Testis (tissue), 3 donors: ENCODE results near the gene PCSK6. TPM values are rescaled to one million over a fixed set of nuclear protein-coding genes. Genes with fewer than 3 reads are reported as not detected.

Experiments
- DNase-seq: peaks from one replicate; pipeline ENCODE4 v3.0.0-alpha.2; 2019
- H3K27ac ChIP-seq, 2 donors: fragments of 200-600 bp; sonication (generic); one replicate each; pipeline ENCODE4 v1.5.1; 2019
- H3K27me3 ChIP-seq: fragments of 200-600 bp; sonication (generic); one replicate; pipeline ENCODE4 v1.5.1; 2019
- H3K36me3 ChIP-seq: fragments of 200-600 bp; sonication (generic); one replicate; pipeline ENCODE4 v1.5.1; 2017; ENCODE audit warnings: low read depth; ENCODE audit errors: missing control alignments
- H3K4me1 ChIP-seq: fragments of 200-600 bp; sonication (generic); one replicate; pipeline ENCODE4 v1.5.1; 2019
- H3K4me3 ChIP-seq, 2 donors: fragments of 200-600 bp; sonication (generic); one replicate each; pipeline ENCODE4 v1.5.1; 2017 to 2019
- H3K9me3 ChIP-seq: fragments of 200-600 bp; sonication (generic); one replicate; pipeline ENCODE4 v1.5.1; 2017
- POLR2A ChIP-seq: fragments of 450-650 bp; IDR thresholded peaks from one replicate; pipeline ENCODE4 v1.6.1; 2017; ENCODE audit warnings: antibody characterized with exemption, mild to moderate bottlenecking, moderate library complexity
- WGBS, 2 donors: methylation state at CpG; one replicate each; pipeline ENCODE4 v1.1.5; 2018; 5-methylcytosine and 5-hydroxymethylcytosine counted together
- intact Hi-C: fragments of 100-400 bp; cut with DNase I; formaldehyde crosslinking; loops from one replicate; pipeline ENCODE4 v1.15.1; 2023; ENCODE audit warnings: low total_unique reads
- polyA plus RNA-seq: library from polyadenylated mRNA; stranded (reverse); fragments of 350-450 nt; fragmentation: Illumina TruSeq; extraction: RNeasy Lipid Tissue Mini Kit (QIAGEN cat#74804); gene quantifications from one replicate; pipeline ENCODE4 v1.2.3, GENCODE V29; 2014; ENCODE audit warnings: low read depth, low replicate concordance; ENCODE audit not compliant: insufficient read depth
- total RNA-seq, 2 donors: library from RNA; depleted of rRNA; stranded (reverse); fragments of >200 nt; gene quantifications; one replicate each; pipeline ENCODE4 v1.2.3, GENCODE V29; 2016
- TF ChIP-seq, protein P1 (sequence below), 3 experiments: fragments of 450-650 bp in 2 of 3; fragments of 200-600 bp in 1 of 3; sonication (generic) in 1 of 3; IDR thresholded peaks; one replicate each; pipeline ENCODE4 v1.5.1; 2016 to 2019; ENCODE audit warnings: antibody characterized with exemption in 3 of 3, mild to moderate bottlenecking in 2 of 3, moderate library complexity in 1 of 3

Gene PCSK6
- total and polyA plus RNA-seq, 3 donors from 2014 or later: 43.9 to 156 (median 95.4) TPM

DNA sequence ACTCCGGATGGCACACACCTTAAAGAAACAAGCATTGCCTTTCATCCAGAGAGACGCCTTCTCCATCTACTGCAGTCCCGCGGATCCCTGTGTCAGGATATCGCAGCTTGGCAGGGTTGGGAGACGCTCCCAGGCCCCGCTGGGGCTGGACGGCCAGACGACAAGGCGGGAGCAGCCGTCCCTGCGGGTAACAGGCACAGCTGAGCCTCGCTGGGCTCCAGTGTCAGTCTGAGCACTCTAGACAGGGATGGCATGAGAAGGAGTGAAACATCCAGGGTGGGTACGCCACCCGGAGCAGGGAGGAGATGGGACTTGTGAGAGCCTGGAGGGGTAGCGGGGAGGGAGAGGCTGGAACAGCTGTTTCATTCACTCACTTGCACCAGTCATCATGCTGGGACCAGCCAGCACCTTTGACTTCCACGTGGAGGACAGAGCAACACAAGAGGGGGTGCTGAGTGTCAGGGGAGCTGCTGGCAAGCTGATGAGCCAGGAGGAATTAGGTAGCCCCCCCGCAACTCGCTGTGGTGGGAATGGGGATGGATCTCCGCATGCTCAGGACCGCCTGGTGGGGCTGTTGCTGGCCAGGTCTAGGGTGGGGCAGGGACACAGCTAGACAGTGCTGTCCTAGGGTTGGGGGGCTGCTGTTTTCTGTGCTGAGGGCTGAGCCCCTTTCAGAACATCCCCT, 162.9 kb downstream of the PCSK6 start:
- no peaks in the 10 kb centered on the region for H3K27me3 ChIP-seq
- intact Hi-C loops: no loop called here
- DNase-seq: no peak
- WGBS, 2 donors: 88 to 91% methylated on average over 17 to 21 of the region's 21 CpGs
- H3K4me3 ChIP-seq: no peak overlapping the region
- no peak overlapping the region for H3K27ac ChIP-seq
- H3K36me3 ChIP-seq: no peaks in the 10 kb centered on the region
- no peak for TF ChIP-seq POLR2A
- TF ChIP-seq, protein P1, sequence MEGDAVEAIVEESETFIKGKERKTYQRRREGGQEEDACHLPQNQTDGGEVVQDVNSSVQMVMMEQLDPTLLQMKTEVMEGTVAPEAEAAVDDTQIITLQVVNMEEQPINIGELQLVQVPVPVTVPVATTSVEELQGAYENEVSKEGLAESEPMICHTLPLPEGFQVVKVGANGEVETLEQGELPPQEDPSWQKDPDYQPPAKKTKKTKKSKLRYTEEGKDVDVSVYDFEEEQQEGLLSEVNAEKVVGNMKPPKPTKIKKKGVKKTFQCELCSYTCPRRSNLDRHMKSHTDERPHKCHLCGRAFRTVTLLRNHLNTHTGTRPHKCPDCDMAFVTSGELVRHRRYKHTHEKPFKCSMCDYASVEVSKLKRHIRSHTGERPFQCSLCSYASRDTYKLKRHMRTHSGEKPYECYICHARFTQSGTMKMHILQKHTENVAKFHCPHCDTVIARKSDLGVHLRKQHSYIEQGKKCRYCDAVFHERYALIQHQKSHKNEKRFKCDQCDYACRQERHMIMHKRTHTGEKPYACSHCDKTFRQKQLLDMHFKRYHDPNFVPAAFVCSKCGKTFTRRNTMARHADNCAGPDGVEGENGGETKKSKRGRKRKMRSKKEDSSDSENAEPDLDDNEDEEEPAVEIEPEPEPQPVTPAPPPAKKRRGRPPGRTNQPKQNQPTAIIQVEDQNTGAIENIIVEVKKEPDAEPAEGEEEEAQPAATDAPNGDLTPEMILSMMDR (IDR thresholded peaks at IDR 0.05): no peak
- no peaks in the 10 kb centered on the region for H3K9me3 ChIP-seq
- H3K4me1 ChIP-seq: peaks cover 9% of the 10 kb centered on the region

DNA sequence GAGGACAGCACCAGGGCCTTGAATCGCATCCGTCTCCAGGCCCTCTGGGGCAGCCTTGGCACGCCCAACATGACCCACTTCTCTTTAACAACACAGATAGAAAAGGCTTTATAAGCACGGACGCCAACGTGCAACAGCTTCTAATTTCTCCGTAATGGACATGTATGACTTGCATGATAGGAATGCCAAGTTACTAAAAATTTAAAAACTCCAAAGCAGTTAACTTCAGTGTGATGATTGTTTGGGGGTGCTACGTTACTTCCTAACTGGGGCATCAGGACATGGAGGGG, 163.5 kb downstream of the PCSK6 start:
- H3K4me1 ChIP-seq: peaks cover 9% of the 10 kb centered on the region
- H3K9me3 ChIP-seq: no peaks in the 10 kb centered on the region
- no peaks in the 10 kb centered on the region for H3K27me3 ChIP-seq
- no peaks in the 10 kb centered on the region for H3K36me3 ChIP-seq
- intact Hi-C loops: no loop called here
- TF ChIP-seq, protein P1 (IDR thresholded peaks at IDR 0.05): no peak
- no peak for TF ChIP-seq POLR2A
- H3K4me3 ChIP-seq: no peak overlapping the region
- DNase-seq: no peak
- WGBS, 2 donors: 73 to 95% methylated on average over 8 of the region's 8 CpGs
- H3K27ac ChIP-seq: no peak overlapping the region

DNA sequence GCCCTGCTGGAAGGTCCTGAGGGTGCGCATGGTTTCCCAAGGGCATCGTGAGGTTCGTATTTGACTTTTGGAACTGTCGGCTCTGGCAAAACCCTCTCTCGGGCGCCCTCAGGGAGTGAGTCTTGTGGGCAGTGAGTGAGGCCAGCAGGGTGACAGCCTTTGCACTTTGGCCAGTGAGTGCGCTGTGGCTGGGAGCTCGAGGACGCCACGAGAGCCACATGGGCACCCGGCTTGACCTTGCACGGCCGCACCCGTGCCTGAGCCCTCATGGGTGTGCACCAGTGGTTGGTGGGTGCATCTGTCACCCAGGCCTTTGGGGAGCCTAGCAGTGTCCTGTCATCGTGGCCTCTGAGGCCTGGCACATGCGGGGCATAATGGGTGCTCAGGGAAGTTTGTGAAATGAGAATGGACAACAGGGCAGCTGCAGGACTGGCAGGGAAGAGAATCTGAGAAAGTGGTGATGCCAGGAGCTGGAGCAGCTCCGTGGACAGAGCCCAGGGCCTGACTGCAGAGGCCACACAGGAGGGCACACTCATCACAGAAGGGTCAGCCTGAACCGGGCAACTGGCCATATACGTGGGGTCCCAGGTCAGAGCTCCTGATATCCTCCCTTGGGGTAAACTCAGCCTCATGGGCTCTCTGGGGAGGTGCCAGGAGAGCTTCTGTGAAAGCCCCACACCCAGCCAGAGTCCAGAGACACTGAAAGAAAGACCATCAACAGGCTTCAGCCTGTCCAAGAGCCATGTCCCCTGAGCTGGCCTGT, 164.1 kb downstream of the PCSK6 start:
- Histone ChIP-seq H3K27me3 (no peaks in the 10 kb centered on the region), H3K36me3 (no peaks in the 10 kb centered on the region), H3K27ac (no peak overlapping the region), H3K4me3 (no peak overlapping the region), H3K4me1 (peaks cover 9% of the 10 kb centered on the region), H3K9me3 (no peaks in the 10 kb centered on the region)
- intact Hi-C loops: no loop called here
- DNase-seq: no peak
- TF ChIP-seq, protein P1 (IDR thresholded peaks at IDR 0.05): no peak
- no peak for TF ChIP-seq POLR2A
- 88 to 95% methylated on average over 9 to 19 of the region's 19 CpGs for WGBS, 2 donors

DNA sequence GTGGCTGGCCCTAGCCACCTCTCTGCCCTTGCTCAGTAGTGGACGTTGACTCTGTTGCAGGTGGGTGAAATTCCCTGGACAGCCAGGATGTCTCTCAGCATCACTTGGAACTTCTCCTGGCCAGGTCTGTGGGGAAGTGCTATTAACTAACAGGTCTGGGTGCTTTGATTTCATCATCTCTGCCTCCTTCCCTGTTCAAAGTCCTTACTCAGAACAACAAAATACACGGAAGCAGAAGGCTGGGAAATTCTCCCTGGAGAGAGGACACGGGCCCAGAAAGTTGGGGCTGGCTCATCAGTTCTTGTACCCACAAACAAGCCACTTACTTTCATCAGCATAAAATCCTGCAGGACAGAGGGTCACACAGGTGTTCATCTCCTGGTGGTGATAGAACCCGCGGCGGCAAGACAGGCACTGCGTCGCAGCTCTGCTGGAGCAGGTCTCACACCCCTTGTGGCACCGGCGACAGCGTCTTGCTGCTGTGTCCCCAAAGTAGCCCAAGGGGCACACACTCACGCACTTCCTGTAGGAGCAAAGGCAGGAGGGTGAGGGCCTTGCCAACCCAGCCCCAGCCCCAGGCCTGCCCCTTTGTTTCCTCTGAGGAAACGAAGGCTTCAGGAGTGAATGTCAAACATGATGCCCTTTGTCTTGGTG, 164.9 kb downstream of the PCSK6 start:
- TF ChIP-seq POLR2A: no peak
- TF ChIP-seq, protein P1 (IDR thresholded peaks at IDR 0.05): no peak
- Histone ChIP-seq H3K4me3 (no peak overlapping the region), H3K4me1 (peaks cover 6% of the 10 kb centered on the region), H3K27me3 (no peaks in the 10 kb centered on the region), H3K27ac (no peak overlapping the region), H3K9me3 (no peaks in the 10 kb centered on the region), H3K36me3 (no peaks in the 10 kb centered on the region)
- DNase-seq: no peak
- intact Hi-C loops: no loop called here
- WGBS, 2 donors: 84 to 95% methylated on average over 4 to 13 of the region's 13 CpGs
